Measurements from ENCODE around the gene MEIS1. TPM values are rescaled to one million over a fixed set of nuclear protein-coding genes. Genes with fewer than 3 reads are reported as not detected.

MEIS1 gene
- total and polyA plus RNA-seq, 2 donors (not counting 3 experiments of a cell fraction or from before 2014, with no cell fraction given): 10.0 to 26.5 TPM

- no peak overlapping the region for H3K9ac ChIP-seq (replicated peaks; ENCODE audit: extremely low read depth, insufficient read depth, low read length)
- H3K4me1 ChIP-seq (ENCODE audit: control insufficient read depth, extremely low read depth, insufficient read depth, low read length): no peaks in the 10 kb centered on the region
- H3K36me3 ChIP-seq (ENCODE audit: control insufficient read depth in 2 of 2, extremely low read depth in 1 of 2, insufficient read depth in 2 of 2, low read length in 2 of 2): no peaks in the 10 kb centered on the region
- H4K20me1 ChIP-seq (replicated peaks; ENCODE audit: control insufficient read depth, extremely low read depth, insufficient read depth, low read length): no peaks in the 10 kb centered on the region
- dilution Hi-C loops (cut with MboI; ENCODE audit: extremely low pct_ligation_motif_present, low sequenced_read_pairs): no loop called here
- H3K27me3 ChIP-seq (ENCODE audit: control insufficient read depth in 2 of 2, insufficient read depth in 2 of 2, low read length in 2 of 2): no peaks in the 10 kb centered on the region
- no peaks in the 10 kb centered on the region for H3K79me2 ChIP-seq (ENCODE audit: control insufficient read depth, insufficient read depth, low read length)
- H3K9me3 ChIP-seq (replicated peaks; ENCODE audit: control insufficient read depth, insufficient read depth, low read length): no peaks in the 10 kb centered on the region
- no TSS peak for BruUV-seq (replicated peaks)
- H3K4me3 ChIP-seq (replicated peaks in 1 of 3; ENCODE audit: insufficient read depth in 1 of 3, low read depth in 1 of 3, low read length in 3 of 3): no peak overlapping the region
- TF ChIP-seq POLR2AphosphoS5 (IDR thresholded peaks at IDR 0.05; ENCODE audit: insufficient read depth, low read depth, low read length): no peak
- TF ChIP-seq MAX (IDR thresholded peaks at IDR 0.05; ENCODE audit: insufficient read depth, insufficient read length): no peak
- H3K9me1 ChIP-seq (replicated peaks; ENCODE audit: control insufficient read depth, extremely low read depth, insufficient read depth, low read length): peaks cover 3% of the 10 kb centered on the region
- H3K4me2 ChIP-seq (ENCODE audit: insufficient read depth, low read length): no peak overlapping the region
- DNase-seq (ENCODE audit: low read depth, low spot score) (no peak), FAIRE-seq (no peak)
- CTCF ChIA-PET: interaction anchor here (0.8 to 1.4 kb wide), 5 partner anchors 12 to 34 kb away, joined by 3 to 4 read pairs (median 4); no protein-coding TSS in a partner anchor
- no peak overlapping the region for H3K27ac ChIP-seq (ENCODE audit: insufficient read depth, low read depth, low read length)
- POLR2A ChIA-PET: no interaction called here
- intact Hi-C loops (cut with micrococcal nuclease): no loop called here
- no peak overlapping the region for H2AFZ ChIP-seq (ENCODE audit: low read depth, low read length)
These were observed 86.5 kb downstream of the MEIS1 start for GRCh38 chr2:66521291-66521922.

GRCh38 chr2:66522611-66523376, 87.9 kb downstream of the MEIS1 start:
- dilution Hi-C loops (cut with MboI; ENCODE audit: extremely low pct_ligation_motif_present, low sequenced_read_pairs) (no loop called here), intact Hi-C loops (cut with micrococcal nuclease) (no loop called here)
- TF ChIP-seq JUN (IDR thresholded peaks at IDR 0.05; ENCODE audit: borderline replicate concordance, insufficient read depth, insufficient read length, low read depth): no peak
- TF ChIP-seq MAX (IDR thresholded peaks at IDR 0.05; ENCODE audit: insufficient read depth, insufficient read length): no peak
- TF ChIP-seq POLR2AphosphoS5 (IDR thresholded peaks at IDR 0.05; ENCODE audit: insufficient read depth, low read depth, low read length): no peak
- no peak for TF ChIP-seq GATA2 (IDR thresholded peaks at IDR 0.05; ENCODE audit: insufficient read depth, insufficient read length, low read depth, low read length)
- TF ChIP-seq MYC (IDR thresholded peaks at IDR 0.05; ENCODE audit: low read depth, low read length): no peak
- TF ChIP-seq EZH2 (IDR thresholded peaks at IDR 0.05; ENCODE audit: borderline replicate concordance, low read depth, low read length, severe bottlenecking): no peak
- no peak for TF ChIP-seq POLR2A (IDR thresholded peaks at IDR 0.05; ENCODE audit: low read depth, low read length)
- TF ChIP-seq CTCF (IDR thresholded peaks at IDR 0.05; ENCODE audit: extremely low read depth in 1 of 2, insufficient read depth in 1 of 2, low read depth in 1 of 2, low read length in 2 of 2): no peak
- no peak for TF ChIP-seq FOS (IDR thresholded peaks at IDR 0.05; ENCODE audit: borderline replicate concordance, insufficient read depth, low read length)
- H3K27ac ChIP-seq (ENCODE audit: insufficient read depth, low read depth, low read length): no peak overlapping the region
- H2AFZ ChIP-seq (ENCODE audit: low read depth, low read length): no peak overlapping the region
- H3K4me1 ChIP-seq (ENCODE audit: control insufficient read depth, extremely low read depth, insufficient read depth, low read length): no peaks in the 10 kb centered on the region
- H3K9ac ChIP-seq (replicated peaks; ENCODE audit: extremely low read depth, insufficient read depth, low read length): no peak overlapping the region
- no peaks in the 10 kb centered on the region for H3K36me3 ChIP-seq (ENCODE audit: control insufficient read depth in 2 of 2, extremely low read depth in 1 of 2, insufficient read depth in 2 of 2, low read length in 2 of 2)
- no TSS peak for BruUV-seq (replicated peaks)
- H3K9me3 ChIP-seq (replicated peaks; ENCODE audit: control insufficient read depth, insufficient read depth, low read length): no peaks in the 10 kb centered on the region
- peaks cover 3% of the 10 kb centered on the region for H3K9me1 ChIP-seq (replicated peaks; ENCODE audit: control insufficient read depth, extremely low read depth, insufficient read depth, low read length)
- ChIA-PET POLR2A (no interaction called here), CTCF (interaction anchor here (1.2 kb wide), 1 partner anchor 14 kb away, joined by 3 read pairs; no protein-coding TSS in a partner anchor)
- no peak overlapping the region for H3K4me2 ChIP-seq (ENCODE audit: insufficient read depth, low read length)
- no peak overlapping the region for H3K4me3 ChIP-seq (replicated peaks in 1 of 3; ENCODE audit: insufficient read depth in 1 of 3, low read depth in 1 of 3, low read length in 3 of 3)
- no peaks in the 10 kb centered on the region for H4K20me1 ChIP-seq (replicated peaks; ENCODE audit: control insufficient read depth, extremely low read depth, insufficient read depth, low read length)
- no peaks in the 10 kb centered on the region for H3K27me3 ChIP-seq (ENCODE audit: control insufficient read depth in 2 of 2, insufficient read depth in 2 of 2, low read length in 2 of 2)
- no peaks in the 10 kb centered on the region for H3K79me2 ChIP-seq (ENCODE audit: control insufficient read depth, insufficient read depth, low read length)
- FAIRE-seq (no peak), DNase-seq (ENCODE audit: low read depth, low spot score) (no peak)

All from endothelial cell of umbilical vein (primary cell).